Measurements from ENCODE around the gene HELZ. TPM values are rescaled to one million over a fixed set of nuclear protein-coding genes. Genes with fewer than 3 reads are reported as not detected.
"Not testable (repeated sequence)": the region's sequence is repeated elsewhere in the genome, so short reads cannot be mapped to it uniquely, and the experiment has no call there.

HELZ gene
- total and polyA plus RNA-seq, 2 experiments from 2014 or later = 32.7 to 77.2 TPM

GRCh38 chr17:67129283-67129682 is 115.7 kb downstream of the HELZ start:
- 92% methylated on average over 3 of the region's 3 CpGs for WGBS (ENCODE audit: low lambda C conversion rate, missing lambda C conversion rate)
- no peaks in the 10 kb centered on the region for H3K9me3 ChIP-seq (ENCODE audit: low read depth)
- no peak for DNase-seq (ENCODE audit: low spot score)

GRCh38 chr17:67128700-67129099 is 116.3 kb downstream of the HELZ start:
- Histone ChIP-seq H3K4me2 (no peak overlapping the region), H3K79me2 (no peaks in the 10 kb centered on the region), H4K20me1 (ENCODE audit: insufficient read depth, poor library complexity, severe bottlenecking) (no peaks in the 10 kb centered on the region), H3K27me3 (no peaks in the 10 kb centered on the region), H3K4me1 (ENCODE audit: insufficient read depth) (no peaks in the 10 kb centered on the region), H3K9me3 (ENCODE audit: low read depth) (no peaks in the 10 kb centered on the region), H3K27ac (no peak overlapping the region), H2AFZ (no peak overlapping the region), H3K36me3 (replicated peaks; ENCODE audit: insufficient read depth, low read depth) (no peaks in the 10 kb centered on the region), H3K4me3 (no peak overlapping the region), H3K9me2 (replicated peaks; ENCODE audit: insufficient read depth) (no peaks in the 10 kb centered on the region)
- no peak for DNase-seq (ENCODE audit: low spot score)
- 83% methylated on average over 3 of the region's 3 CpGs for WGBS (ENCODE audit: low lambda C conversion rate, missing lambda C conversion rate)
- TF ChIP-seq EZH2phosphoT487 (IDR thresholded peaks at IDR 0.05; ENCODE audit: low read depth, severe bottlenecking, unreplicated experiment) (no peak), CTCF (IDR thresholded peaks at IDR 0.05; ENCODE audit: poor library complexity) (no peak), EZH2 (IDR thresholded peaks at IDR 0.05; ENCODE audit: borderline replicate concordance) (no peak)

More at GRCh38 chr17:67129283-67129682, 115.7 kb downstream of the HELZ start:
- Histone ChIP-seq H3K9me2 (replicated peaks; ENCODE audit: insufficient read depth) (no peaks in the 10 kb centered on the region), H3K79me2 (no peaks in the 10 kb centered on the region), H2AFZ (no peak overlapping the region), H3K4me3 (no peak overlapping the region), H3K27me3 (no peaks in the 10 kb centered on the region), H3K4me2 (no peak overlapping the region), H3K27ac (no peak overlapping the region), H4K20me1 (ENCODE audit: insufficient read depth, poor library complexity, severe bottlenecking) (no peaks in the 10 kb centered on the region), H3K36me3 (replicated peaks; ENCODE audit: insufficient read depth, low read depth) (no peaks in the 10 kb centered on the region), H3K4me1 (ENCODE audit: insufficient read depth) (no peaks in the 10 kb centered on the region)
- TF ChIP-seq CTCF (IDR thresholded peaks at IDR 0.05; ENCODE audit: poor library complexity) (no peak), EZH2phosphoT487 (IDR thresholded peaks at IDR 0.05; ENCODE audit: low read depth, severe bottlenecking, unreplicated experiment) (no peak), EZH2 (IDR thresholded peaks at IDR 0.05; ENCODE audit: borderline replicate concordance) (no peak)

- H3K4me3 ChIP-seq = no peak overlapping the region
- WGBS (ENCODE audit: low lambda C conversion rate, missing lambda C conversion rate) = 92% methylated on average over 2 of the region's 2 CpGs
- H3K27ac ChIP-seq = no peak overlapping the region
- DNase-seq (ENCODE audit: low spot score) = no peak
- no peaks in the 10 kb centered on the region for H3K4me1 ChIP-seq (ENCODE audit: insufficient read depth)
- no peak overlapping the region for H3K4me2 ChIP-seq
- no peaks in the 10 kb centered on the region for H4K20me1 ChIP-seq (ENCODE audit: insufficient read depth, poor library complexity, severe bottlenecking)
- no peaks in the 10 kb centered on the region for H3K36me3 ChIP-seq (replicated peaks; ENCODE audit: insufficient read depth, low read depth)
- H3K79me2 ChIP-seq = no peaks in the 10 kb centered on the region
- no peaks in the 10 kb centered on the region for H3K9me2 ChIP-seq (replicated peaks; ENCODE audit: insufficient read depth)
- no peaks in the 10 kb centered on the region for H3K9me3 ChIP-seq (ENCODE audit: low read depth)
- TF ChIP-seq EZH2phosphoT487 (IDR thresholded peaks at IDR 0.05; ENCODE audit: low read depth, severe bottlenecking, unreplicated experiment) = no peak
- no peak for TF ChIP-seq CTCF (IDR thresholded peaks at IDR 0.05; ENCODE audit: poor library complexity)
- no peak for TF ChIP-seq EZH2 (IDR thresholded peaks at IDR 0.05; ENCODE audit: borderline replicate concordance)
- no peak overlapping the region for H2AFZ ChIP-seq
- H3K27me3 ChIP-seq = no peaks in the 10 kb centered on the region
Observed at GRCh38 chr17:67127925-67128324, 117.1 kb downstream of the HELZ start.

- Histone ChIP-seq H3K79me2 (no peaks in the 10 kb centered on the region), H3K4me1 (ENCODE audit: insufficient read depth) (no peaks in the 10 kb centered on the region), H3K4me3 (no peak overlapping the region), H3K36me3 (replicated peaks; ENCODE audit: insufficient read depth, low read depth) (no peaks in the 10 kb centered on the region), H2AFZ (no peak overlapping the region), H3K9me3 (ENCODE audit: low read depth) (no peaks in the 10 kb centered on the region), H3K27ac (no peak overlapping the region), H3K4me2 (no peak overlapping the region), H3K27me3 (no peaks in the 10 kb centered on the region), H4K20me1 (ENCODE audit: insufficient read depth, poor library complexity, severe bottlenecking) (no peaks in the 10 kb centered on the region), H3K9me2 (replicated peaks; ENCODE audit: insufficient read depth) (no peaks in the 10 kb centered on the region)
- WGBS (ENCODE audit: low lambda C conversion rate, missing lambda C conversion rate) = 47% methylated on average over 2 of the region's 2 CpGs
- no peak for DNase-seq (ENCODE audit: low spot score)
- no peak for TF ChIP-seq EZH2phosphoT487 (IDR thresholded peaks at IDR 0.05; ENCODE audit: low read depth, severe bottlenecking, unreplicated experiment)
- TF ChIP-seq EZH2 (IDR thresholded peaks at IDR 0.05; ENCODE audit: borderline replicate concordance) = no peak
- TF ChIP-seq CTCF (IDR thresholded peaks at IDR 0.05; ENCODE audit: poor library complexity) = no peak
Observed at GRCh38 chr17:67126983-67127382, 118.0 kb downstream of the HELZ start.

- not testable (repeated sequence) for DNase-seq (ENCODE audit: low spot score); H3K27me3 ChIP-seq; H3K4me3 ChIP-seq; H3K4me1 ChIP-seq (ENCODE audit: insufficient read depth); H3K4me2 ChIP-seq; H4K20me1 ChIP-seq (ENCODE audit: insufficient read depth, poor library complexity, severe bottlenecking); H3K36me3 ChIP-seq (replicated peaks; ENCODE audit: insufficient read depth, low read depth); H3K9me3 ChIP-seq (ENCODE audit: low read depth); H3K9me2 ChIP-seq (replicated peaks; ENCODE audit: insufficient read depth); H2AFZ ChIP-seq; H3K79me2 ChIP-seq; H3K27ac ChIP-seq
- 93% methylated on average over 6 of the region's 6 CpGs for WGBS (ENCODE audit: low lambda C conversion rate, missing lambda C conversion rate)
Observed at GRCh38 chr17:67126543-67126942, 118.5 kb downstream of the HELZ start.
